Measurements from ENCODE around the gene LSAMP. TPM values are rescaled to one million over a fixed set of nuclear protein-coding genes. Genes with fewer than 3 reads are reported as not detected.

The LSAMP gene
- total and polyA plus RNA-seq, 2 donors, result 0.71 to 1.5 TPM

DNA sequence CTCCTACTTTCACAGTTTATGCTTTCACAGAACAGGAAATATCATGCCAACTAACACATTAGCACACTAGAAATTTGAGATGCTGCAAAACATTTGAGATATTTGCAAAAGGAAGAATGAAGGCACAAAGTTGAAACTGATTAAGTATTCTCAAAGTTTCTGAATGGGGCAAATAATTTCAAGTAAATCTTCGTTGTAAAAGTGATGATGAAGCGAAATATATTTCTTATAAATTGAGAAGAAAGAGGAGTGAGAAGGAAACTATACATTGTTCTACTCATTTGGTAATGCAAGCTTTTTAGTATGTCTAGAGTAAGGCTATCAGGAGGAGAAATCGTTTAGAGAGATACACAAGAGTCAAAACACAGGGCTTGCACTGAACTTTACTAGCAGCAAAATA, 24.3 kb upstream of the LSAMP start:
- WGBS, result 84% methylated on average over 3 of the region's 3 CpGs
- Histone ChIP-seq H3K4me1 (ENCODE audit: control insufficient read depth in 2 of 2, insufficient read depth in 2 of 2, low read length in 2 of 2) (no peaks in the 10 kb centered on the region), H3K36me3 (ENCODE audit: control insufficient read depth in 2 of 2, insufficient read depth in 2 of 2, low read length in 1 of 2) (no peaks in the 10 kb centered on the region), H3K9me3 (ENCODE audit: control insufficient read depth in 2 of 2, insufficient read depth in 1 of 2, low read length in 1 of 2) (no peaks in the 10 kb centered on the region), H3K4me3 (ENCODE audit: low read length in 2 of 2) (no peak overlapping the region), H3K27ac (ENCODE audit: low read depth in 1 of 2, low read length in 1 of 2) (no peak overlapping the region), H3K27me3 (ENCODE audit: control insufficient read depth in 2 of 2, insufficient read depth in 1 of 2, low read length in 1 of 2) (no peaks in the 10 kb centered on the region)
- DNase-seq (ENCODE audit: low read depth in 6 of 9, low spot score in 9 of 9), result no peak

DNA sequence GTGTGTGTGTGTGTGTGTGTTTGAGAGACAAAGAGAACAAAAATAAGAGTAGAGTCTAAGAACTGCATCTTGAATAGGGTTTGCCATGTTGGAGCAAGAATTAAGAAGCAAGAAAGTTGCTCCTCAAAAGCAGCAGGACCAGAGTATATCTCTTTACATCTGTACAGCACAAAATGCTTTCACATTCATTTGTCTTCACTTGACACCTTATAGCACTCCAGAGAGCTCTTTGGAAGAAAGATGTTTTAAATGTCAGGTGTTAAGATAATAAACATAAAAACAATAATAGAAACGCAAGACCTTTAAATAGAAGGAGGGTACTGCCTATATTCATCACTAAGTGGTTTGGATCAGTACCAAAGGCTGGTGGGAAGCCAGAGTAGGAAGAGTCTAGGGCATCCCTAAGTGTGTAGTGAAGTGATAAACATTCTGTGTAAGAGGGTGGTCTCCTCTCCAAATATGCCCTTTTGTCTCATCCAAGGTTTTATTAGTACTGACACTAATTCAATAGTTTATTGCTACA, 19.1 kb upstream of the LSAMP start:
- 69% methylated on average over 1 of the region's 1 CpG for WGBS
- Histone ChIP-seq H3K36me3 (ENCODE audit: control insufficient read depth in 2 of 2, insufficient read depth in 2 of 2, low read length in 1 of 2) (no peaks in the 10 kb centered on the region), H3K9me3 (ENCODE audit: control insufficient read depth in 2 of 2, insufficient read depth in 1 of 2, low read length in 1 of 2) (no peaks in the 10 kb centered on the region), H3K27me3 (ENCODE audit: control insufficient read depth in 2 of 2, insufficient read depth in 1 of 2, low read length in 1 of 2) (no peaks in the 10 kb centered on the region), H3K4me3 (ENCODE audit: low read length in 2 of 2) (no peak overlapping the region), H3K4me1 (ENCODE audit: control insufficient read depth in 2 of 2, insufficient read depth in 2 of 2, low read length in 2 of 2) (no peaks in the 10 kb centered on the region), H3K27ac (ENCODE audit: low read depth in 1 of 2, low read length in 1 of 2) (no peak overlapping the region)
- no peak for DNase-seq (ENCODE audit: low read depth in 6 of 9, low spot score in 9 of 9)

DNA sequence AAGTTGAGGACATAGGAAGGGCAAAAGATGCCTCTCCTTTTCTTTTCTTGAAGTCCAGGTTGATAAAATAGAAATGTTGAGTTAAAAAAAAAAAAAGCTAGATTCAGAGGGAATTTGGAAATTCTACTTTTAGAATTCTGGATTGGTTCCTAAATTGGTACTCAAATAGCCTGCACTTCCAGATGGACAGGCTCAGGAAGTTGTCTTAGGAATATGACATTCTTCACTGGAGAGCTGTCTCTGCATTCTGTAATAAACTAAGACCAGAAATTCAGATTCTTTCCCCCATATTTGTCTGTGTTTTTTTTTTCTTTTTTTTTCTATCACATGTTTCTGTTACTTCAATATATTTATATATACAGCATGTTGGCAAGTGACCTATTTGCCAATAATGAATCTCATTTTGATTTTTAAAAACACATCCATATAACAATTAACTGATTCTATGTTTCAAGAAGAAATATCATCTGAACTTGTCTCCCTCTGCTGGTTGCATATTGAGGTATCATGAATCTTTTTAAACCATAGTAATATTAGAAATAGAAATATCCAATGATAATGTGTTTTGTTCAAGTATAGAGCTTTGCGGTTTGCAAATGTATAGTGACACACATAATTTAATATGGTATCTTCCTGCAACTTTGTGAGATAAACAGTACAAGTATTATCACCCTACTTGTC, 8.5 kb upstream of the LSAMP start:
- no peak for DNase-seq (ENCODE audit: low read depth in 6 of 9, low spot score in 9 of 9)
- WGBS, result 99% methylated on average over 1 of the region's 1 CpG
- no peak overlapping the region for H3K27ac ChIP-seq (ENCODE audit: low read depth in 1 of 2, low read length in 1 of 2)
- no peaks in the 10 kb centered on the region for H3K36me3 ChIP-seq (ENCODE audit: control insufficient read depth in 2 of 2, insufficient read depth in 2 of 2, low read length in 1 of 2)
- no peaks in the 10 kb centered on the region for H3K4me1 ChIP-seq (ENCODE audit: control insufficient read depth in 2 of 2, insufficient read depth in 2 of 2, low read length in 2 of 2)
- no peaks in the 10 kb centered on the region for H3K9me3 ChIP-seq (ENCODE audit: control insufficient read depth in 2 of 2, insufficient read depth in 1 of 2, low read length in 1 of 2)
- no peak overlapping the region for H3K4me3 ChIP-seq (ENCODE audit: low read length in 2 of 2)
- no peaks in the 10 kb centered on the region for H3K27me3 ChIP-seq (ENCODE audit: control insufficient read depth in 2 of 2, insufficient read depth in 1 of 2, low read length in 1 of 2)

DNA sequence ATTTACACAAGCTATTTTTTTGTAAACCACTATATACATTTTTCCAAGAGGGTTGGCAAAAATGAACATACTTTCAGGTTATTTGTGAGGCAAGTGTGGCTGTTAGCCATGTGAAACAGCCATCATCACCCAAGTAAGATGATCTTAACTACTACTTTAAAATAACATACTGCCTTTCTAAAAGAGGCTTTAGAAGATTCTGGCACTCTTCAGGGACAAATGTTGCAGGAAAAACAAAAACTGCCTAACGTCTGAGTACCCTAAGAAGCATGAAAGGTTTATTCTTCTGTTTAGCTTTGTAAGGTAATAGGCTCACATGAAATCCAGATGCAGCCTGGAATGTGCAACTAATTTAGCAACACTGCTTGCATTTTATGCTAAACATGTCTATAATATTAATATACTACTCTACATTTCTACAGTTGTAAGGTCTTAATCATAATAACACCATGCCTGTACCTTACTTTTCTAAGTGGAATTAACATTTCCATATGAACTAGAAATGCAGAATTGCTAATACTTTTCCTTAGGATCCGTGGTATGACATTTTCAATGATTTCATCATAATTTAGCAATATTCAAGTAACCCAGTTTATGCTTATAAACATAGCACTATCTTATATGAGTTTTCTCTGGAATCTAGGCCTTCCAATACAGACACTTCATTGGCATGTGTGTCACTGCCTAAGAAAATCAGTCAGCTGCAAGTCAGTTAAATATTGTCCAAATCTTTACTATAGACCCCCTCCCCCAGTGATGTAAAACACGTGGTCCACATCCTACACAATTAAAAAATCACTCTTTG, 4.5 kb upstream of the LSAMP start:
- WGBS, result 64% methylated on average over 3 of the region's 3 CpGs
- no peaks in the 10 kb centered on the region for H3K9me3 ChIP-seq (ENCODE audit: control insufficient read depth in 2 of 2, insufficient read depth in 1 of 2, low read length in 1 of 2)
- no peak for DNase-seq (ENCODE audit: low read depth in 6 of 9, low spot score in 9 of 9)
- H3K4me1 ChIP-seq (ENCODE audit: control insufficient read depth in 2 of 2, insufficient read depth in 2 of 2, low read length in 2 of 2), result no peaks in the 10 kb centered on the region
- no peaks in the 10 kb centered on the region for H3K36me3 ChIP-seq (ENCODE audit: control insufficient read depth in 2 of 2, insufficient read depth in 2 of 2, low read length in 1 of 2)
- H3K27ac ChIP-seq (ENCODE audit: low read depth in 1 of 2, low read length in 1 of 2), result no peak overlapping the region
- H3K27me3 ChIP-seq (ENCODE audit: control insufficient read depth in 2 of 2, insufficient read depth in 1 of 2, low read length in 1 of 2), result peaks cover 0 to 5% of the 10 kb centered on the region in 2 donors
- no peak overlapping the region for H3K4me3 ChIP-seq (ENCODE audit: low read length in 2 of 2)

DNA sequence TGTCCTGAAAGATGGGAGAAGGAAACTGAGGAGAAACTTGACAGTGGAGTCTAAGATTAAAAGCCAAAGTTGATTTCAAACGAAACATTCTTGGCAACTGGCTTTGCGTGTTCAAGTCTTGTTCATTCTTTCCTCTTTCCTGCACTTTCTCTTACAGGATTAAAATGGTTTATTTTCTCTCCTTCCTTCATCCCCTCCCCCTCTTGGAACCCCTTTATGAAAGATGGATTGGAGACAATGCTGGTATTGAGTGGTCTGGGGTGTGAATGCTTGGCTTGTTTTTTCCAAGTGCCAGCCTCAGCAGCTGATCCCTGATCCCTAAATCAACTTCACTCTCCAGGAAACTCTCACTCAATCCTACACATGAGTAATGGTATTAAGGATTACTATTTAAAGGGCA, 703 bp upstream of the LSAMP start:
- Histone ChIP-seq H3K9me3 (ENCODE audit: control insufficient read depth in 2 of 2, insufficient read depth in 1 of 2, low read length in 1 of 2) (no peaks in the 10 kb centered on the region), H3K4me1 (ENCODE audit: control insufficient read depth in 2 of 2, insufficient read depth in 2 of 2, low read length in 2 of 2) (no peaks in the 10 kb centered on the region), H3K27ac (ENCODE audit: low read depth in 1 of 2, low read length in 1 of 2) (no peak overlapping the region), H3K4me3 (ENCODE audit: low read length in 2 of 2) (no peak overlapping the region), H3K36me3 (ENCODE audit: control insufficient read depth in 2 of 2, insufficient read depth in 2 of 2, low read length in 1 of 2) (no peaks in the 10 kb centered on the region), H3K27me3 (ENCODE audit: control insufficient read depth in 2 of 2, insufficient read depth in 1 of 2, low read length in 1 of 2) (peaks cover 0 to 10% of the 10 kb centered on the region in 2 donors)
- DNase-seq (ENCODE audit: low read depth in 6 of 9, low spot score in 9 of 9), result no peak
- 77% methylated on average over 2 of the region's 2 CpGs for WGBS

DNA sequence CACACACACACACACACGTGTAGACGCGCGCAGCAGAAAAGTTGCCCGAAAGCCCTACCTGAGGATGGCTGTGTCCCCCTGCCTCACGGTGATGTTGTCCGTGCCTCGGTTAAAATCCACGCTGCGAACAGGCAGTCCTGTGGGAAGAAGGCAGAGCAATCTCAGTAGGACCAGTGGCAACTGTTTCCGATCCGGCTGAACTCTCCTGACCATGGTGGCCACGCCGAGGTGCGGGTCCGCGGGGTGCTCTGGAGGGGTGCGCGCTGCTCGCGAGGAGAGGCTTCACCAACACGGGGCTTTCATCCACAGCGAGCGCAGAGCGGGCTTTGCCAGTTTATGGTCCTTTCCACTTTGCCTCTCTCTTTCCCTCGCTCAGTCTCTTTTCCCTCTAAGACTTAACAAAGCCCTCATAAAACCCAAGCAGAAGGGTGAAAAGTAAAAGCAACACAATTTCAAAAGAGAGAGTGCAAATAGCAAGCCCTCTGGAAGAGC, 422 bp downstream of the LSAMP start:
- H3K36me3 ChIP-seq (ENCODE audit: control insufficient read depth in 2 of 2, insufficient read depth in 2 of 2, low read length in 1 of 2), result no peaks in the 10 kb centered on the region
- H3K4me3 ChIP-seq (ENCODE audit: low read length in 2 of 2), result no peak overlapping the region
- no peak overlapping the region for H3K27ac ChIP-seq (ENCODE audit: low read depth in 1 of 2, low read length in 1 of 2)
- WGBS, result 3% methylated on average over 26 of the region's 26 CpGs
- peaks cover 0 to 10% of the 10 kb centered on the region in 2 donors for H3K27me3 ChIP-seq (ENCODE audit: control insufficient read depth in 2 of 2, insufficient read depth in 1 of 2, low read length in 1 of 2)
- no peaks in the 10 kb centered on the region for H3K9me3 ChIP-seq (ENCODE audit: control insufficient read depth in 2 of 2, insufficient read depth in 1 of 2, low read length in 1 of 2)
- no peaks in the 10 kb centered on the region for H3K4me1 ChIP-seq (ENCODE audit: control insufficient read depth in 2 of 2, insufficient read depth in 2 of 2, low read length in 2 of 2)
- DNase-seq (ENCODE audit: low read depth in 6 of 9, low spot score in 9 of 9), result no peak

DNA sequence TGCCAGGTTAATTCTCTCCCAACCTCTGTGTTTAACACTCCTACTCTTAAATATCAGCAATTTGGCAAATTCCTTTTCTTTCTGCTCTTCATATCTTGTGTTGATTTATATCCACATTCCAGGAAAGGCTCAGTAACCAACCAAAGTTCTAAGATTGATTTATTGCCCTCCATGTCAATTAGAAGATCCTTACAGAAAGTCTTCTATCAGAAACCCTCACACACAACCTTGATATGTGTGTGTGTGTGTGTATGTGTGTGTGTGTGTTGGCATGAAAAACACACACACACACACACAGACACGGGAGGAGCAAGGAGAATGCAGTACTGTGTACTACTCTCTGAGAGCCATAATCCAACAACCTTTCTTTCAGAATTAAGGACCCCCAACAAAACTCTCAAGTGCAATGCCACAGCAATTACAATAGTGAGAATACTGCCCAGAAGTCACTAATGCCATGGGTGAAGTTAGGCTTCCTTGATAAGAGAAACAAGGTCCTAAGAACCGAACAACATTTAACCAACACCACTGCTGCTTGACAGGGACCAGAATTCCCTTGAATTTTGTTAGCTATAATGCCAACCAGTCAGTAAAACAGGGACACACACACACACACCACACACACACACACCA, 1.1 kb downstream of the LSAMP start:
- H3K9me3 ChIP-seq (ENCODE audit: control insufficient read depth in 2 of 2, insufficient read depth in 1 of 2, low read length in 1 of 2), result no peaks in the 10 kb centered on the region
- peaks cover 0 to 10% of the 10 kb centered on the region in 2 donors for H3K27me3 ChIP-seq (ENCODE audit: control insufficient read depth in 2 of 2, insufficient read depth in 1 of 2, low read length in 1 of 2)
- no peak for DNase-seq (ENCODE audit: low read depth in 6 of 9, low spot score in 9 of 9)
- 6% methylated on average over 2 of the region's 2 CpGs for WGBS
- no peaks in the 10 kb centered on the region for H3K4me1 ChIP-seq (ENCODE audit: control insufficient read depth in 2 of 2, insufficient read depth in 2 of 2, low read length in 2 of 2)
- H3K4me3 ChIP-seq (ENCODE audit: low read length in 2 of 2), result no peak overlapping the region
- H3K27ac ChIP-seq (ENCODE audit: low read depth in 1 of 2, low read length in 1 of 2), result no peak overlapping the region
- H3K36me3 ChIP-seq (ENCODE audit: control insufficient read depth in 2 of 2, insufficient read depth in 2 of 2, low read length in 1 of 2), result no peaks in the 10 kb centered on the region

DNA sequence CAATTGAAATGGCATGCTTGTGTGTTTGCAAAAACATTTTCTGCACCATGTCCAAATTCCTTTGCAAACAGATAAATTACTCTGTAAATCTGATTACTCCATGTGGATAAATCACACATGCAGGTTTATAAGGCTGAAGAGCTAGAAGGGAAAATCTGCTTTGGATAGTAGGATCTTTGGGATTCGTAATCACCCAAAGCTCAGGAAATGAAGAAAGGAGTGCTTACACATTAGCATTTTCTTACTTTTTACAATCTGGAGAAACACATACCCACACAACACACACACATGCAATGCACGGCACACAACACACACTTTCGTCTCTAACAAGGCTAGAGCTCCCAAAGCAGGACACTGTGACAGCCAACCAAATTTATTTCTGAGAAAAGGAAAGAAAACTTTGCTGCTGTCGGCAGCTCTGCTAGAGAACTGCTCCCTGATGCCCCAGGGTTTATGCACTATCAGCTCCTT, 2.1 kb downstream of the LSAMP start:
- 23% methylated on average over 4 of the region's 4 CpGs for WGBS
- no peak for DNase-seq (ENCODE audit: low read depth in 6 of 9, low spot score in 9 of 9)
- H3K27ac ChIP-seq (ENCODE audit: low read depth in 1 of 2, low read length in 1 of 2), result no peak overlapping the region
- H3K4me3 ChIP-seq (ENCODE audit: low read length in 2 of 2), result no peak overlapping the region
- H3K36me3 ChIP-seq (ENCODE audit: control insufficient read depth in 2 of 2, insufficient read depth in 2 of 2, low read length in 1 of 2), result no peaks in the 10 kb centered on the region
- no peaks in the 10 kb centered on the region for H3K9me3 ChIP-seq (ENCODE audit: control insufficient read depth in 2 of 2, insufficient read depth in 1 of 2, low read length in 1 of 2)
- no peaks in the 10 kb centered on the region for H3K4me1 ChIP-seq (ENCODE audit: control insufficient read depth in 2 of 2, insufficient read depth in 2 of 2, low read length in 2 of 2)
- H3K27me3 ChIP-seq (ENCODE audit: control insufficient read depth in 2 of 2, insufficient read depth in 1 of 2, low read length in 1 of 2), result peaks cover 0 to 10% of the 10 kb centered on the region in 2 donors
